ENCODE measurements around the gene VAX1.
"Not testable (repeated sequence)": the region's sequence is repeated elsewhere in the genome, so short reads cannot be mapped to it uniquely, and the experiment has no call there.

VAX1 gene

GRCh38 chr10:117133273-117134055, 4.6 kb downstream of the VAX1 start:
- no peak for DNase-seq

DNA sequence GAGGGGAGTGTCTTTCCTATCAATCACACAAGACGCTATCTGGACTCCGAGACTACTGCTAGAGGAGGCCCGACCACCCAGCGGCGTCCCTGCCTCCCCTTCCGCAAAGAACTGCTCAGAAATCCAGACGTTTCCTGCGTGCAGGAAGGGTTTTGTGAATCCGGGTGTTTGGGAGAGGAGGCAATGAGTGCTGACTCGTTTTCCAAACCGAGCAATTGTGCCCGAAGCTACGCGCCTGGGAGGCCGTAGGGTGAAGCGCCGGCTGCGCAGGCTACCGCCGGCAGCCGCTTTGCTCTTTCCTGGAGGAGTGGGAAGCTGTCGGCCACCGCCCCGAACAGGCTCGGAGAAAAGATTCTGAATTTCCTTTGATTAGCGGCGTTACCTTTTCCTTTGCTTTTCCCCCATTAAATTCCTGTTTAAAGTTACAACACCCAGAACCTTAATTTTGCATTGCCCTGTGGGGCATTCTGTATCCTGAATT, 5.3 kb downstream of the VAX1 start:
- DNase-seq: no peak

DNA sequence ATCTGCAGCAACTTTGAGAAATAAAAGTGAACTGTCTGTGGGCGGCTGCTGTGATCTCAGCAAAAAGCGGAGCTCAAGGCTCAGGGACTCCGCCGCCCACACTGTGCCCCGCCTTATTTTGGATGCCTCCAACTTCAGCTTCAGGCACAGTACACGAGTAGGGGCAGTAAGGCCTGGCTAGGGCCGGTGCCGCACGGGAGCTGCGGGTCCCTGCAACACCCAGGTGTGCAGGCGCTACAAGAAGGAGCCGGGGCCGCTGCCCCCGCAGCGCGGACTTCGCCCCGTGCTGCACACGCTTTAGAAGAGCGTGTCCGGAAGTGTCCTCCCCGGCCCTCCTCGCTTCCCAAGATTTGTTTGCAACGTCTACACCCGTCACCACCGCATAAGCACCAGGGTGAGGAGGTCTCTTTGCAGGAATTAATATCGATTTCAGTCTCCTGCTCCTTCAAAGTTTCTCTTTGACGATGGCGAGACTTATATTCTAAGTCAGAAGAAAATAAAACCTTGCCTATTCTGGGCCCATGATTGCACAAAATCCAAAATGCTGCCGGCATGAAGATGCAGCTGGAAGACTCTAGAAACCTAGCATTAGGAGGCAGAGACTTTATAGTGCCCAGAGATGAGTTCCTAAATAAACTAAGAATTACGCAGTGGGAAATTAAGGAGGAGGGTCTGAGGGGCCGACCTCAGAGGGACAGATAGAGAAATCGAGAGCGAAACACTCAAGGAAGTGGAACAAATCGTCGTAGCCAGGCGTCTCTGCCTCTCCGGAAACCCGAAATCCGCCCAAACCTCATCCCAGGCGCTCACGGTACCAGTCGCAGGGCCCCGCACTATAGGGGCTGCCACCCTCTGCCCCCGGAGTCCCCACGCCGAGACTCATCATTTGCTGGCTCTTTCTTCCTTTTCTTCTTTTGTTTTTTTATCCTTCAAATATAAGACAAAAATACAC, 6.4 kb downstream of the VAX1 start:
- no peak for DNase-seq

GRCh38 chr10:117130862-117131375, 7.2 kb downstream of the VAX1 start:
- no peak for DNase-seq

- DNase-seq: no peak
Measured at GRCh38 chr10:117130346-117130745, 7.7 kb downstream of the VAX1 start.

DNA sequence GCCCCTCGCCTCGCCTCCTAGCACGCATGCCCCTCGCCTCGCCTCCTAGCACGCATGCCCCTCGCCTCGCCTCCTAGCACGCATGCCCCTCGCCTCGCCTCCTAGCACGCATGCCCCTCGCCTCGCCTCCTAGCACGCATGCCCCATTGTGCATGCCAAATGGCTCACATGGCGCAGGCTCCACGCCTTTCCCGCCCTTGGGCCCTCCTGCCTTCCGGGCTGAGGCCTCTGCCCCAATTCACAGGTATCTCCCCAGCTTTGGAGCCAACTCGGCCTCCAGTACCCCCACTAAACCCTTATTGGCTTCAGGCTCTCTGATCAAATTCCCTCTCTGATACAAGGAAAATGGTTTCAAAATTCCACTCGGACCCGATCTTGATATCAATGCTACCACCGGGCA, 11.4 kb downstream of the VAX1 start:
- not testable (repeated sequence) for DNase-seq

DNA sequence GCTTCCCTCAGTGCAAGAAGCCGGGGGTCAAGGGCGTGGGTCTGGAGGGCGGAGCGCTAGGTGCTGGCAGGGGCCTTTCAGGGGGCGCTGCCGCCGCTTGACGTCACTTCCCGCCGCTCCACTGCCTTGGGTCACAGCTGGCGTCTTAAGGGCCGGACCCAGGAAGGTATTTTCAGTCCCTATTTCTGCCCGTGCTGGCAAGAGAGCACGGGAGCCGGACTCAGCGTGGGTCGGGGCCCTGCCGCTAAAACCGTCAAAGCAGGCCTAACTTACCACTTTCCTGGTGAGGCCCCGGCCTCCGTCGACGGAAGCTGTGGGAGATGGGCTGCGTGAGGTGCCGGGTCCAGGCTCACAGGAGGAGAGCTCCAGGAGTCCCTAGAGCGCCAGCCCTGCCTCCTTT, 12.0 kb downstream of the VAX1 start:
- no peak for DNase-seq

- DNase-seq: no peak
Measured at GRCh38 chr10:117112220-117112619, 25.9 kb downstream of the VAX1 start.

- DNase-seq: no peak
Measured at GRCh38 chr10:117107238-117107637, 30.8 kb downstream of the VAX1 start.

GRCh38 chr10:117096599-117097201, 41.4 kb downstream of the VAX1 start:
- no peak for DNase-seq

DNA sequence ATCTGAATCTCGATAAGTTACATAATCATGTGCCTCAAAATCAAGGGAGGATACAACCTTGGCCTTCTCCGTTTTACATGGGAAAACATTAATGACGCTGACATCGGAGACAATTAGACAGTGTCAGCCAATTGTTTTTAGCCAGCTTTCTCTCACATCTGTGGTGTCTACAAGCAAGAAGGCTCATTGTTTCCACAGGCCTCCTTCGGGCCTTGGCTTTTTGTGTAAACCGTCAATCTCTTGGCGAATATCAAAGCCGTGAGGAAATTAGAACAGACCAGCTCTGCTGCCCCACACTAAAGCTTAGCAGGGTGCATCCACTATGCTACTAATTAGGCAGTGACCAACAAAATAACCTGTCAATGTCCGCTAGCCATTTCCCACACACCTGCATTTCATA, 43.2 kb downstream of the VAX1 start:
- DNase-seq: no peak

GRCh38 chr10:117092386-117092785, 45.7 kb downstream of the VAX1 start:
- no peak for DNase-seq

DNA sequence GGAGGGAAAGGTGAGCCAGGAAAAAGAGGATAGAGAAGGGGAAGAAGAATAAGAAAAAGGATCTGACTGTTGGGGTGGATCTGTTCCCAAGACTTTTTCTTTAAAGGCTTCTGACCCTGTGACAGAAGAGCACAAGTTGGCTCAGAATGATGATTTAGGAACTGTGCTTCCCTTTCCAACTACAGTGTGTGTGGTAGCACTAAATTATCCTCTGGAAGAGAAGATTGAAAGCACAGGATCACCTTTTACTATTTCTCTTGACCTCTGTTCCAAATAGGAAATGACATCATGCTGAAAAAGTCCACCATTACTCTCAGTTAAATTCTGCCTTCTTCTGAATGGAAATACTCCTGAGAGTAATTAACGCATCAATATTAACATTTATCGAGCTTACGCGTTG, 47.2 kb downstream of the VAX1 start:
- no peak for DNase-seq

- no peak for DNase-seq
Measured at GRCh38 chr10:117087521-117087920, 50.5 kb downstream of the VAX1 start.

- no peak for DNase-seq
Measured at GRCh38 chr10:117086546-117086945, 51.5 kb downstream of the VAX1 start.

DNA sequence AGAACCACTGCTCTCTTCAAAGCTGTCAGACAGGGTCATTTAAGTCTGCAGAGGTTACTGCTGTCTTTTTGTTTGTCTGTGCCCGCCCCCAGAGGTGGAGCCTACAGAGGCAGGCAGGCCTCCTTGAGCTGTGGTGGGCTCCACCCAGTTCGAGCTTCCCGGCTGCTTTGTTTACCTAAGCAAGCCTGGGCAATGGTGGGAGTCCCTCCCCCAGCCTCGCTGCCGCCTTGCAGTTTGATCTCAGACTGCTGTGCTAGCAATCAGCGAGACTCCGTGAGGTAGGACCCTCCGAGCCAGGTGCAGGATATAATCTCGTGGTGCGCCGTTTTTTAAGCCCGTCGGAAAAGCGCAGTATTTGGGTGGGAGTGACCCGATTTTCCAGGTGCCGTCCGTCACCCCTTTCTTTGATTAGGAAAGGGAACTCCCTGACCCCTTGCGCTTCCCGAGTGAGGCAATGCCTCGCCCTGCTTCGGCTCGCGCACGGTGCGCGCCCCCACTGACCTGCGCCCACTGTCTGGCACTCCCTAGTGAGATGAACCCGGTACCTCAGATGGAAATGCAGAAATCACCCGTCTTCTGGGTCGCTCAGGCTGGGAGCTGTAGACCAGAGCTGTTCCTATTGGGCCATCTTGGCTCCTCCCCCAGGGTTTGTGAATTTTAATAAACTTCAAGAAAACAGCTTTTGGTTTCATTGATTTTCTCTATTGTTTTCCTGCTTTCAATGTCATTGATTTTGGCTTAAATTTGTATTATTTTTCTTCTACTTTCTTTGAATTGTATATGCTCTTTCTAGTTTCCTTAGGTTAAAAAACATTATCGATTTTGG, 53.4 kb downstream of the VAX1 start:
- DNase-seq: not testable (repeated sequence)

All from cortex of kidney (tissue), 1 donor.